SKM-1 treated with dmso at 0.1 percent for 144 hours (cell line): ENCODE results near the gene HPN.
"Not testable (repeated sequence)": the region's sequence is repeated elsewhere in the genome, so short reads cannot be mapped to it uniquely, and the experiment has no call there.

Experiments
- DNase-seq: peaks from one replicate; lab custom pipeline; 2025; ENCODE audit not compliant: unreplicated experiment; lab: John Stamatoyannopoulos, UW

The HPN gene

GRCh38 chr19:35042056-35042730, 672 bp downstream of the HPN start:
- DNase-seq = no peak

GRCh38 chr19:35042954-35043604, 1.6 kb downstream of the HPN start:
- DNase-seq = no peak

DNA sequence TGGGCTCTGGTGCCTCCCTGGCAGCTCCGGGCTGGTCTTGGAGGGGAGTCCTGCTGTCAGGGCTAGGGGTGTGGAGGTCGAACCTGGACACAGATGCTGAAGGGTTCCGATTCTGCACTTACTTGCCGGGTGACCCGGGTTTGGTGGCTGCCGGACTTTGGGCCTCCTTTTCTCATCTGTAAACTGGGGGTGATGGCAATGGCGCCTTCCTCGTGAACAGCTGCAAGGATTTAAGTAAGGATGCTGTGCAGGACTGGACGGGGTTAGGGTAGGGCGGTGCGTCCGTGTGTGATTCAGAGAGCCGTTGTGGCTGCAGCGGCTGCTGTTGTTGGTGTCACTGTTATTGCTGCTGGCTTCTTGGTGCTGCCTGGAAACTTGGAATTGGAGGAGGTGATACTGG, 2.4 kb downstream of the HPN start:
- no peak for DNase-seq

DNA sequence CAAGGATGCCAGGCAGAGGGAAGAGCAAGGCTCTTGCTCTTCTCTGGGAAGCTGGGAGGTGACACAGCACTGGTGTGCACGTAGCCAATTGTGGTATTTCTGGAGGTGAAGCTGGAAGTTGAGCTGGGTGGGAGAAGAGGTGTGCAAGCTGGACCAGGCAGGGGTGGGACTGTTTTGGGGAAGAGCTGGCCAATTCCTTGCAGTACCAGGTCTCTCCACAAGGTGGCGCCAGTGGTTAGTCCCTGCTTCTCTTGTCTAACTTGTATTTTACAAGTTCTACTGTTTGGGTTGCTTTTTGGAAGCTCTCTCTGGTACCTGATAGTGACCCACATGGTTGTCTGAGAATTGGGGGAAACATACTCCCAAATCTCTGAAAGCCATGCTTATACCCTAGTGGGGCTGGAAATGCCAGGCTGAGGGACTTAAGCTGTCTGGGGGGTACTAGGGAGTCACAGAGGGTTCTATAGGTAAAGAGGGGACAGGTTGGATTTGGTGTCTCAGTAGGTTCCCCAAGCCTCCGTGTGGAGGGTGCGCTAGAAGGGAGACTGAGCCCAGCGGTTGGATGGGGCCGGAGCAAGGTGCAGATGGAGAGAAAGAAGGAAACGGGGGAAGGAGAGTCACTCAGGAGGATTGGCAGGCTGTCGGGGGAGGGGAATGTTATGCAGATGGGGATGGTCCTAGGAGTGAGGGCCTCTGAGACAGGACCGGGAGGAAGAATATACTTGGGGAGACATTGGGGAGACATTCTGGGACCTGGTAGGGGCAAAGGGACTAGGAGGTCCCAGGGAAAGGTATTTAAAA, 3.0 kb downstream of the HPN start:
- DNase-seq = peak; percentile 4

DNA sequence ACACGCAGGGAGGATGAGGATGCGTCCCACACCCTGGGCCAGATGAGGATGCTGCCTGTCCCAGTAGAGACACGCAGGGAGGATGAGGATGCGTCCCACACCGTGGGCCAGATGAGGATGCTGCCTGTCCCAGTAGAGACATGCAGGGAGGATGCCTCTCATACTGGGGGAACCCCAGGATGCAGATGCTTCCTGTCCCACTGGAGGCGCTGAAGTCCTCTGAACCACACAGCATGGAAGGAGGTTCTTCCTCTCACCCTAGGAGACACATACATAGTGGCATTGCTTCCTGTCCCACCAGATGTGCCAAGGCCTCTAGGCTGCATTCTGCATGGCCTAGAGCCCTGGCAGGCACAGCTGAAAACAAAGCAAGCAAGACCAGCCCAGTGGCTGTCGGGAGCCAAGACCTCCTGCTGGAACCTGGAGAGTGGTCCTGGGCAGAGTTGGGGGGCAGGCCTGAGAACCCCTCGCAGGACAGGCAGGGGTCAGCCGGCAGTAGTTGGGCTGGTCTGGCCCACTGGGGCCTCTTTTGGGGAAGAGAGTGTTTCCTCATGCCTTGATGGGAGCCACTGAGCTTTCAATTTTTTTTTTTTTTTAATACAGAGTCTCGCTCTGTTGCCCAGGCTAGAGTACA, 4.3 kb downstream of the HPN start:
- peak; percentile 49 for DNase-seq

DNA sequence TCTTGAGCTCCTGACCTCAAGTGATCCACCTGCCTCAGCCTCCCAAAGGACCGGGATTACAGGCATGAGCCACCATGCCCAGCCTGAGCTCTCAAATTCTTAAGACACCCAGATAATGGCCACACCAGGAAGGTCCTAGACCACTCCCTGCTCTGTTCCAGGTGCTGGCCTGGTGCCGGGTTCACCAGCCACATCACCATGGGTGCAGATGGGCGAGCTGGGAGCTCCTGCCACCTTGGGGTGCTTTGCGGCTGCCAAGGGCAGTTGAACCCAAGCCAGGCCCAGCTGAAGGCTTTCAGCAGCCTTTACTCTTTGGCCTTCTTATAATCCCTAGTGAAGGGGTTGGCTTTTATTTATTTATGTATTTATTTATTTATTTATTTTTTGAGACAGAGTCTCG, 4.9 kb downstream of the HPN start:
- no peak for DNase-seq

DNA sequence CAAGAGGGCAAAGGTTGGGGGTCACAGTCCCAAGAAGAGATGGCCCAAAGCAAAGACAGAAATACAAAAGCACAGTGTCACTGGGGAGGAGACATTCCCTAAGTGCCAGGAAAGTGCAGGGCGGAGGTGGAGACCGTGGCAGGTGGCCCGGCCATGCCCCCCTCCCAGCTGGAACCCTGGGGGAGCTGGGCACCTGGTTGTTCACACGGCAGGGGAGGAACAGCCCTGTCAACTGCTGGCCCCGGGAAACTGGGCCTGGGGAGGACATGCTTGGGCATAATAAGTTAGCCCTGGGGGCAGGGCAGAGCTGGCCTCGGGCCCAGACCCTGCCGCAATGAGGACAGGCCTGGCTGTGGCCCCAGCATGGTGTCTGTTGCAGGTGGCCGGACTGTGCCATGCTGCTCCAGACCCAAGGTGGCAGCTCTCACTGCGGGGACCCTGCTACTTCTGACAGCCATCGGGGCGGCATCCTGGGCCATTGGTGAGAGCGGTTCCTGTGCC, 7.4 kb downstream of the HPN start:
- DNase-seq = no peak

DNA sequence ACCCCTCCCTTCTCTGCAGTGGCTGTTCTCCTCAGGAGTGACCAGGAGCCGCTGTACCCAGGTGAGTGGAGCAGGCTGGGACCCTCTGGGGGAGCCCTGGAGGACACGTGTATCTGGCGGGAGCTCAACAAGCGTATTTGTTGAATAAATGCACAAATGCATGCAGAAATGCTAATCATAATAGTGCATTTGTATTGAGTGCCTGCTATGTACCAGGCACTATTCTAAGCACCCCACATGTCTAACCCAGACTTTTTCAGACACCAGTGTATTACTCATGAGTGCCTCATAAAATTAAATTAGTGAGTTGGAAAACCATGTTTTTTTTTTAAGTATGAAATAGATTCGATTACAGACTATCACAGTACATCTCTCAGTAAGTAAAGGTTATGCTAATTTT, 7.9 kb downstream of the HPN start:
- DNase-seq = no peak

DNA sequence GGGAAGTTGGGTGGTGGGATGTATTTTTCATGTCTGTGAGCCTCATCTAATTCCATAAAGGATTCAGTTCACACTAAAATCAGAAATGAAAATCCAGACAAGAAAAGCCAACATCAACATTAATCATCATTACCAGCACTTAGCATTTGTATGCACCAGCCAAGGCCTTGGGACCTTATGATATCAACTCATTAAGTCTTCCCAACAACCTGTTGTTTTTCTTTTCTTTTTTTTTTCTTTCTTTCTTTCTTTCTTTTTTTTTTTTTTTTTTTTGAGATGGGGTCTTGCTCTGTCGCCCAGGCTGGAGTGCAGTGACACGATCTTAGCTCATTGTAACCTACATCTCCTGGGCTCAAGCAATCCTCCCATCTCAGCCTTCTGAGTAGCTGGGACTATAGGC, 9.1 kb downstream of the HPN start:
- DNase-seq = not testable (repeated sequence)

- not testable (repeated sequence) for DNase-seq
These were observed 9.7 kb downstream of the HPN start for GRCh38 chr19:35051268-35051667.

- no peak for DNase-seq
These were observed 10.3 kb downstream of the HPN start for GRCh38 chr19:35051796-35052195.

DNA sequence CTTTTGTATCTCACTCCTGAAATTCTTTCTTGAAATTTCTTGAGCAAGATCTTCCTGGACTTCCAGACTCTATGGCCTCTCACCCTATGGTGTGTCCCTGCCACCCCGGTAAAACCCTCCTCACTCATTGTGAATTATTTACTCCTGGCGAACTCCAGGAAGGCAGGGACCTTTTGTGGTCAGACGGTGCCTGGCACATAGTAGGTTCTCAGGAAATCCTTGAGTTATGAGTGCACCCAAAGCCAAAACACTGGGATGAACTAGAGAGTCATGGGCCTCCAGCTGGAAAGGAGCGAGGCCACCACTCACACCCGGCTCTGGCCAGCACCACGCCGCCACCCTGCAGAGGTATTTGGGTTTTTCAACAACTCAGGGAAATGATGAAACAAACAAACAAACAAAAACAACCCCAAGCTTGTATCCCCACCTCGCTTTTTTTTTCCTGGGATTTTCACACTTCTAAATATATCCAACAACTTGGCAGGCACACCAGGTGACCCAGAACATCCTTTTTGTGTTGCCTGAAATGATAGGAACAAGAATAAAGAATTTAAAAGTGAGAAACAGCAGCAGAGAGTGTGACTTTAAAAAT, 11.2 kb downstream of the HPN start:
- no peak for DNase-seq

DNA sequence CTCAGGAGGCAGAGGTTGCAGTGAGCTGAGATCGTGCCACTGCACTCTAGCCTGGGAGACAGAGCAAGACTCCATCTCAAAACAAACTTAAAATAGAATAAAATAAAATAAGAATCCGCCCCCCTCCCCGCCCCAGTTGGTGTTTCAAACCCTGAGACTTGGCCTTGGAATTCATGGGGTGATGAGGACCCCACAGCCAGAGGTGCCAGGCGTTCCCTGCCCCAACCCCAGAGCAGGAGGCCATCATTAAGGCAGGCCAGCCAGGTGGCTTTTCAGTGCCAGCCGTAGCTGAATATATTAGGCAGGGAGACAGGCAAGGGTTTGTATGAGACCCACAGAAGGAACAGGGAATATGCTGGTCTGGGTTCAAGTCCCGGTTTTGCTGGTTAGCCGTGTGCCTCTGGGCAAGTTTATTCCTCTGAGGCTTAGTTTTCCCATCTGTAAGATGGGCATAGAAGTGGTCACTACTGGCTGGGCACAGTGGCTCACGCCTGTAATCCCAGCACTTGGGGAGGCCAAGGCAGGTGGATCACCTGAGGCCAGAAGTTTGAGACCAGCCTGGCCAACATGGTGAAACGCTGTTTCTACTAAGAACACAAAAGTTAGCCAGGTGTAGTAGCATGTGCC, 12.3 kb downstream of the HPN start:
- DNase-seq = no peak

DNA sequence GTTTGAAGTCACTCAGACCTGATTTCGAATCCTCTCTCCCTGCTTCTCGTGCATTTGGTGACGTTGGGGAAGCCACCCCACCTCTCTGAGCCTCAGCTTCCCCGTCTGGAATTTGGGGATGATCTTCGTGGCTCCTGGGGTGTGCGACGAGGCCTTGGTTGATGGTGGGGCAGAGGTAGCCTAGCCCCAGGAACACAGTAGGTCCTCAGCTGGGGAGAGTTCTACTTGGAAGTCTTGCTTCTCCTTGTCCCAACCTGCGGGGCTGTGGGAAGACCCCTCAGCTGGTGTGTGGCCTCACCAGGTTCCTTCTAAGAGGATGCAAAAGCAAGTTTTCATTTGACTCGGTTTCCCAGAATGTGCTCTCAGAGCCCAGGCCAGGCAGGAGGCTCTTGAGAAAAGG, 13.1 kb downstream of the HPN start:
- no peak for DNase-seq

GRCh38 chr19:35055715-35056179, 14.2 kb downstream of the HPN start:
- DNase-seq = no peak

- no peak for DNase-seq
These were observed 15.1 kb downstream of the HPN start for GRCh38 chr19:35056513-35057063.

GRCh38 chr19:35058370-35058769, 16.8 kb downstream of the HPN start:
- DNase-seq = no peak

DNA sequence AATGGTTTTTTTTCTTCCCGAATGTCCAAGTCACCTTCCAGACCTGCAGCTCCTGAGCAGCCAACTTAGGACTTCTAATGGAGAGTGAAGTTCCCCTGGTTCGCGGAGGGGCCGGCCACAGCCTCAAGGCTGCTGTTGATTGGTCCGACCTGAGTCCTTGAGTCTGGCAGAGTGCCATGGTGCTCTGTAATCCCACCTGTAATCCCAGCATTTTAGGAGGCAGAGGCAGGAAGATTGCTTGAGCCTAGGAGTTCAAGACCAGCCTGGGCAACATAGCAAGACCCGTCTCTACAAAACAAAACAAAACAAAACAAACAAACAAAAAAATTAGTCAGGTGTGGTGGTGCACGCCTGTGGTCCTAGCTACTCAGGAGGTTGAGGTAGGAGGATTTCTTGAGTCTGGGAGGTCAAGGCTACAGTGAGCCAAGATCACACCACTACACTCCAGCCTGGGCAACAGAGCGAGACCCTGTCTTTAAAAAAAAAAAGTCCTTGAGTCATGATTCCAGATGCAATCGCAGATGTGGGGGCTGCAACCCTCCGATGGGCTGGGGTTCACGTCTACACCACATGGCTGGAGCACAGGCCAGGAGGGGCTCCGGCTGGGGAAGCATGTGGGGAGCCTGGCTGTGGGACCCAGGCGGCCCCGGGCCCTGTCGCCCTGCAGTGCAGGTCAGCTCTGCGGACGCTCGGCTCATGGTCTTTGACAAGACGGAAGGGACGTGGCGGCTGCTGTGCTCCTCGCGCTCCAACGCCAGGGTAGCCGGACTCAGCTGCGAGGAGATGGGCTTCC, 17.7 kb downstream of the HPN start:
- no peak for DNase-seq

GRCh38 chr19:35059799-35060091, 18.2 kb downstream of the HPN start:
- DNase-seq = no peak
